H4 (cell line): Measurements from ENCODE around the gene NCAPH2. TPM values are rescaled to one million over a fixed set of nuclear protein-coding genes. Genes with fewer than 3 reads are reported as not detected.

Experiments
- DNase-seq: peaks from one replicate; pipeline ENCODE4 v3.0.0-alpha.2; 2015; ENCODE audit warnings: low spot score
- total RNA-seq: library from RNA; depleted of rRNA; stranded (reverse); fragments of >200 nt; shearing (Covaris generic); gene quantifications from 2 replicates; pipeline ENCODE4 v1.2.3, GENCODE V29; 2014

Gene NCAPH2
- total RNA-seq, 1 experiment from 2014 or later: 39.0 TPM

GRCh38 chr22:50474710-50475651 is 33.0 kb upstream of the NCAPH2 start, which contains the start of gene SBF1:
Gene SBF1, minus strand, starts transcription at chr22:50475035. Its CDS starts 195 bp downstream, at chr22:50474840.
- peak; percentile 77 for DNase-seq

- DNase-seq: no peak
Observed at GRCh38 chr22:50475652-50476002, 32.4 kb upstream of the NCAPH2 start.

- no peak for DNase-seq
Observed at GRCh38 chr22:50476868-50477267, 31.2 kb upstream of the NCAPH2 start.

GRCh38 chr22:50477923-50478322 is 30.1 kb upstream of the NCAPH2 start:
- no peak for DNase-seq

- DNase-seq: no peak
Observed at GRCh38 chr22:50479721-50480120, 28.3 kb upstream of the NCAPH2 start.

- no peak for DNase-seq
Observed at GRCh38 chr22:50481045-50481439, 27.0 kb upstream of the NCAPH2 start.

- no peak for DNase-seq
Observed at GRCh38 chr22:50481440-50482106, 26.5 kb upstream of the NCAPH2 start, which contains the start of gene ADM2. Gene ADM2, plus strand, starts transcription at chr22:50481543. Its CDS starts 305 bp downstream, at chr22:50481848.

- no peak for DNase-seq
Observed at GRCh38 chr22:50482107-50483074, 25.6 kb upstream of the NCAPH2 start.

- DNase-seq: no peak
Observed at GRCh38 chr22:50483106-50483505, 24.9 kb upstream of the NCAPH2 start.

- no peak for DNase-seq
Observed at GRCh38 chr22:50483556-50483955, 24.5 kb upstream of the NCAPH2 start.

- no peak for DNase-seq
Observed at GRCh38 chr22:50483977-50484853, 23.8 kb upstream of the NCAPH2 start.

GRCh38 chr22:50485221-50486131 is 22.5 kb upstream of the NCAPH2 start:
- no peak for DNase-seq

GRCh38 chr22:50486561-50487289 is 21.3 kb upstream of the NCAPH2 start, which contains the start of gene MIOX:
Gene MIOX, plus strand, starts transcription at chr22:50486859. Its CDS starts 39 bp downstream, at chr22:50486898.
- DNase-seq: no peak

GRCh38 chr22:50487290-50488005 is 20.6 kb upstream of the NCAPH2 start:
- no peak for DNase-seq

- DNase-seq: no peak
Observed at GRCh38 chr22:50488006-50488677, 19.9 kb upstream of the NCAPH2 start.

- no peak for DNase-seq
Observed at GRCh38 chr22:50488886-50489285, 19.1 kb upstream of the NCAPH2 start.
